Measurements from ENCODE around the gene CNOT10.

- TF ChIP-seq CTCF (IDR thresholded peaks at IDR 0.05): no peak
- TF ChIP-seq EZH2 (IDR thresholded peaks at IDR 0.05): no peak
- no peak for TF ChIP-seq EZH2phosphoT487 (IDR thresholded peaks at IDR 0.05)
Measured at GRCh38 chr3:32698506-32698905, 13.5 kb downstream of the CNOT10 start.

Measured in neural progenitor cell (in vitro differentiated cells).